ENCODE results near the gene C14orf93.

C14orf93 gene

DNA sequence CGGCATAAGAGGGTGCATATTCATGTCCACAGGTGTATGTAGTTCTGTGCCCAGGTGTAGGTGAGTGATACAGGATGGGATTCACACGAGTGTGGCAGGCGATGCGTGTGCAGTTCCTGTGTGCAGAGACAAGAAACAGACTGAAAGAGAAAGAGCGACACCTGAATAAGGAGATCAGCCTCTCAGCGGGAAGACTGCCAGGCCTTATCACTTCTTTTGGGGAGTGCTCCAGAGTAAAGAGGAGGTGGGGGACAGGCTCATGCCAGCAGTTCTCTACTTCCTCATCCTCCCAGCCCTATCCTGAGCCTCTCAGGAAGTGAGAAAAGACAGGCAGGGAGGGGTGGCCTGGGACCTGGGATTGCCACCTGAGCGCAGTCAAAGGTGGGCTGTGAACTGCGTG lies 34.9 kb upstream of the C14orf93 start:
- DNase-seq, result no peak

DNA sequence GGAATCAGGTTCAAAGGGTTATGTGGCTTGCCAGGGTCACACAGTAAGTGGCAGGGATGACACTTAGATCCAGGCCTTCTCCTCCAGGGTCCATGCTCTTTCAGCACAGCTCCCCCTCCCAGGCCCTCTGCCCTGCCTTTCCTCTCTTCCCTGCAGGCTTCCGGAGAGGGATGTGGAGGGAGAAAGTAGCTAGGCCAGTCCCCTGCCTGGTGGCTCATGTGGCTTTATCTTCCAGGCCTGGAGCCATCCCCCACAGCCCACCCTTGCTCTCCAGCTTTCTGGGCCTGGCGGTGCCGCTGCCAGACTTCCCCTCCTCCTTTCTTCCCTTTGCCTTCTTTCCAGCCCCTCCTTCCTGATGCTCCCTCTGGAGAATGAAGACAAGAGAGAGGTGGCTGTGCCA lies 33.8 kb upstream of the C14orf93 start:
- DNase-seq, result no peak

DNA sequence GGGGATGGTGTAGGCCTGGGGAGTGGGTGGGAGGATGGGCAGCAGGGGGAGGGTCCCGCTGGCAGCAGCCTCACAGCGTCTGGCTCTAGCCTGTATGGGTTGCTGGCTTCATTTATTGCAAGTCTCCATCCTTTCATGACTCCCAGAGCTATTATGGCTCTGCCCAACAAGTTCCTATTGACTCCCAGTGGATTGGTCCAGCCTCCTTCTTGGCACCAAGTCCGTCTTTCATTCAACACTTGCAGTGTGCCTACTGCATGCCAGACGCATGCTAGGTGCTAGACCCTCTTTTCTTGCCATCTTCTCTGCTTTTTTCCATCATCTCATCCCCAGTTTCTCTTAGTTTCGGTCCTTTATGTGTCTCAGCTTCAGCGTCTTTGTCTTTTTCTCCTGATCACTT lies 33.2 kb upstream of the C14orf93 start:
- no peak for DNase-seq

DNA sequence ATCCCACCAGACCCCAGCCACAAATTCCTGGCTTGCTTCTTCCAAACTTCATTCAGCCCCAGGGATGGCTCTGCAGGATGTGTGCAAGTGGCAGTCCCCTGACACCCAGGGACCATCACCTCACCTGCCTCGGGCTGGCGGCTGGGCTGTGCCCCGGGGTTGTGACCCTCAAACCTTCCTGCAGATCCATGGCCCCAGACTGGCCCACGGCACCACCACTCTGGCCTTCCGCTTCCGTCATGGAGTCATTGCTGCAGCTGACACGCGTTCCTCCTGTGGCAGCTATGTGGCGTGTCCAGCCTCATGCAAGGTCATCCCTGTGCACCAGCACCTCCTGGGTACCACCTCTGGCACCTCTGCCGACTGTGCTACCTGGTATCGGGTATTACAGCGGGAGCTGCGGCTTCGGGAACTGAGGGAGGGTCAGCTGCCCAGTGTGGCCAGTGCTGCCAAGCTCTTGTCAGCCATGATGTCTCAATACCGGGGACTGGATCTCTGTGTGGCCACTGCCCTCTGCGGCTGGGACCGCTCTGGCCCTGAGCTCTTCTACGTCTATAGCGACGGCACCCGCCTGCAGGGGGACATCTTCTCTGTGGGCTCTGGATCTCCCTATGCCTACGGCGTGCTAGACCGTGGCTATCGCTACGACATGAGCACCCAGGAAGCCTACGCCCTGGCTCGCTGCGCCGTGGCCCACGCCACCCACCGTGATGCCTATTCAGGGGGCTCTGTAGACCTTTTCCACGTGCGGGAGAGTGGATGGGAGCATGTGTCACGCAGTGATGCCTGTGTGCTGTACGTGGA lies 32.4 kb upstream of the C14orf93 start, which contains the start of gene PSMB11:
Gene PSMB11 (plus strand): TSS at position 51 of the 804 bp plus-strand sequence. CDS start 14 bp downstream, at position 65.
- DNase-seq, result no peak

DNA sequence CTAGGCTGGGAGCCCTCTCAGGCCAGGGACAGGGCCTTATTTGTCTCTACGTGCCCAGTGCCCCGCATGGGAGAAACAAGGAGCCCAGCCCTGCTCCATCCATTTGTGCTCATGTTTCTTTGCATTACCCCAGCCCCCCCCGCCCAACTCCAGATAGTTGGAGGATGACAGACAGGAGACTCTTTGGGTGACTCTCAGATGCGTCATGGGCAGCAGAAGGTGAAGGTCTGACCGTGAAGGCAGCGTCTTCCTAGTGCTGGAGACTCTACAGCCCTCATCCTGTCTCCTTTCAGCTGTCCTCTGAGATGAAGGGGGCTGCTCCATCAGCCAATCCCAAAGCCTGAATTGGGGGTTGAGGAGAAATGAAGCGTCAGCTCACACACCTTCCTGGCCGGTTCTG lies 31.8 kb upstream of the C14orf93 start:
- no peak for DNase-seq

DNA sequence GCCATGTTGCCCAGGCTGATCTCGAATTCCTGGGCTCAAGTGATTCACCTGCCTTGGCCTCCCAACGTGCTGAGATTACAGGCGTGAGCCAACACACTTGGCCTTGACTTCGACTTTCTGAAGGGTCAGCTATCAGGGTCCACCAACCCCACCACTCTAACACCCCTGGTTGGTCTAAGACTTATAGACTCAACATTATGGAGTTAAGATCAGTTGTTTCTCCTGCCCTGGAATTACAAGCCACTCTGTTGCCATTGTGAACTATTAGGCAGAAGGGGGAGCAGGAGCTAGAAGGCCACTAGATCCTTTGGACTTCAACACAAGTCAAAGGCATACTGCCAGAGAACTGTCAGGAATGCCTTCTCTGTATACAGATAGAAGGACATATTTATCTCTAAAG lies 30.2 kb upstream of the C14orf93 start:
- DNase-seq, result no peak

DNA sequence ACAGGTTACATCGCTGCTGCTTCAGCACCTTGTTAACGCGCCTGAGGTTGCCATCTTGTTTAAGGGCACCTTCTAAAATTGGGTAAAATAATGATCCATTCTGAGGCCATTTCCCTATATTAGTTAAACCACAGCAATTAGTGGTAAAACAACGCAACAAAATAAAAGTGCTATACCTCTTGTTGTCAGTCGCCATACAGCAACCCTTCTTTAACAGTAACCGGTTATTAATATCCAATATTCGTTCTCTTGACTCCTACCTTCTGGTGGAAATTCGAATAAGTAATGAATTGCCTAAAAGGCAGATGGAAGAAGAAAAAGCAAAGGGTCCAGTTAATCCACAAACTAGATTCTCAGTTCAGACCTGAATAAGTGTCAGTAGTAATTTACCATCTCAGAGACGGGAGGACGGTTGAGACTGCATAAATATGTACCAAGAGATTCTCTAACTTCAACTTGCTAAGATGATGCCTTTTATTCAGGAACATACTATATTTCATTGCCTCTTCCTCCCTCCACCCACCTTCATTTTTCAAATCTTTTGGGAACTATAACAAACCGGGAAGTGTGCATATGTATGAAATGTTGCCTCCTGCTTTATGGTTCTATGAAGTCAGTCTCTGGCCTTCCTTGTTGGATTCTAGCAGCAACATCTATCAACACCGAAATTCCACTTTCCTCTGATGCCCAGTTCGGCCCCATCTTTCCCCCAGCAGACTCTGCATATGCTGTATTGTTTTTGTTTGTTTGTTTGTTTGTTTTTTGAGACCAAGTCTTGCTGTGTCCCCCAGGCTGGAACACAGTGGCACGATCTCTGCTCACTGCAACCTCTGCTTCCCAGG lies 25.6 kb upstream of the C14orf93 start:
- DNase-seq, result no peak

DNA sequence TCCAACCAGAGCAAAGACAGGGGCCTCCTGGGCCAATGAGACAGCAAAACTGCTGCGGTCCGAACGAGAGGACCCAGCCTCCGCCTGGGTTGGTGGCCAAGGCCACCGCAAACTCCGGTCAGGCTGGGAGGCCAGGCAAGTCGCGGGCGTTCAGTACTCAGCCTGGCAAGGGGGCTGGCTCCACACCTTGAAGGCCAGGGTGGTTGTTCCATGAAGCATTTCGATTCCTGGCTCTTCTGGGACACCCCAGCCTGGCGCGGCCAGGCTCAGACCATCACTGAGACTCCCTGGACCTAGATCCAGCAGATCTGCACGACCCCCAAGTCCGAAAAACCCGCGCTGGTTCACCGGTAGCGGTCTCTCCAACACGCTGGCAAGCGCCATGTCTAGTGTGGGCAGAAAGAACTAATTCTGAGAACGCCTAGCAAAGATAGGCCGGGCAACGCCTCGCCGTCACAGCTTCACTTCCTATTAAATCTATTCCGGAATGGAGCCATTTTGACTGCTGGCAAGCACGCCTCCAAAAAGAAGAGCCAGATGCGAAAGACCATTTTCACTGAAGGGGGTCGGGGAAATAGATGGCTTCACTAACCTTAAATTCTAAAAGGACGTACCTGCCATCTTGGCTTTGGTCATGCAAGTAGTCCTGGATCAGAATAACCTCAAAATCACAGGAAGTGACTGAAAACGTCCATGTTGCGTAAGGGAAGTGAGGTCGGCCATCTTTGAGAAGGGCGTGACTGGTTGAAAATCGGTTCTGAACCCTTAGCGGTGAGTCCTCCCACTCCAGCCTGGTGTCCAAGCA lies 24.8 kb upstream of the C14orf93 start, which contains the start of gene PSMB5:
Gene PSMB5 (minus strand): TSS at position 403 of the 805 bp plus-strand sequence. CDS start 19 bp downstream, at position 384.
- no peak for DNase-seq

DNA sequence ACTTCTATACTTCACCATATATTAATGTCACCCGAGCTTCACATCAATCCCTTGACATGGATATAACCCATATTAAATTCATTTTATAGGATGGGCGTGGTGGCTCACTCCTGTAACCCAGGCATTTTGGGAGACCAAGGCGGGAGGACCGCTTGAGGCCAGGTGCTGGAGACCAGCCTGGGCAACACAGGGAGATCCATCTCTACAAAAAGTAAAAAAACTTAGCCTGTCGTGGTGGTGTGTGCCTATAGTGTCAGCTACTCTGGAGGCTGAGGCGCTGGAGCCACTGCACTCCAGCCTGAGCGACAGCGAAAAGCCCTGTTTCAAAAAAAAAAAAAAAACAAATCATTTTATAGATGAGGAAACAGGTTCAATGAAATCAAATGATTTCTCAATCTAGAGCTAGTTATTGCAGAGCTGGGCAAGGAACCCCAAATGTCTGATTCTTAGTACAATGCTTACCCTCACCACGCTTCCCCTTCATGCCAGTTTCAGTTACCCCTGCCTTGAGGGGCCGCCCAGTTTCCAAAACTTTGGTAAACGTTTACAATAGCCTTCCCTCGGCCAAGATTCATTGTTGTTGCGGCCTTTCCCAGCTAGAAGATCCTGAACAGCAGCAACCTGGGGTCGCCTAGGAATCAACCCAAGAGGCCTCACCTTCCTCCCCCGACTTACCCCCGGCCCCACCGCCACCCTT lies 24.0 kb upstream of the C14orf93 start:
- DNase-seq, result no peak

DNA sequence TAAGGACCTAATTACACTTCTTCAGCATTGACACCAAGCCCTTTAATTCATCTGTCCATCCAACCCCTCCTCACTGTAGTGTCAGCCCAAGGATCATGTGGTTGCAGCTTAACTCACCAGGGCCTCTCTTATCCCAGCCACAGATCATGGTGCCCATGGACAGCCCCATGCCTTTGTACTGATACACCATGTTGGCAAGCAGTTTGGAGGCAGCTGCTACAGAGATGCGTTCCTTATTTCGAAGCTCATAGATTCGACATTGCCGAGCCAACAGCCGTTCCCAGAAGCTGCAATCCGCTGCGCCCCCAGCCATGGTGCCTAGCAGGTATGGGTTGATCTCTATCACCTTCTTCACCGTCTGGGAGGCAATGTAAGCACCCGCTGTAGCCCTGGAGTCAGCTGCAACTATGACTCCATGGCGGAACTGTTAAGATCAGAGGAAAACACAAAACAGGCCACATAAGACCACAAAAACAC lies 23.3 kb upstream of the C14orf93 start:
- DNase-seq, result no peak

DNA sequence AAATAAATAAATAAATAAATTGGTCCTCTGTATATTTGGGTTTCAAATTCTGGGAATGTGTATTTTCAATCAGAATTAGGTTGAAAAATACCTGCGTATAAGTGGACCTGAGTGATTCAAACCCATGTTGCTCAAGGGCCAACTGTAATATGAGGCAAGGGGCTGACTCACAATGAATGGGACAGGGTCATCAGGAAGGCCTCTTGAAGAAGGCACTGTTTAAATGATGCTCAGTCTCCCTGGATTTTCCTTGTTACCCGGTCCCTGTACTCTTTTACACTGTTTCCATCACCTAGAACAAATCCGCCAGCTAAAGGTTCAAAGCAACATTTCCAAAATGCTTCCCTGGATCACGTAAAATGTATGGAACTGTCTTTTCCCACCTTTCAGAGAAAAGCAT lies 21.0 kb upstream of the C14orf93 start:
- no peak for DNase-seq

DNA sequence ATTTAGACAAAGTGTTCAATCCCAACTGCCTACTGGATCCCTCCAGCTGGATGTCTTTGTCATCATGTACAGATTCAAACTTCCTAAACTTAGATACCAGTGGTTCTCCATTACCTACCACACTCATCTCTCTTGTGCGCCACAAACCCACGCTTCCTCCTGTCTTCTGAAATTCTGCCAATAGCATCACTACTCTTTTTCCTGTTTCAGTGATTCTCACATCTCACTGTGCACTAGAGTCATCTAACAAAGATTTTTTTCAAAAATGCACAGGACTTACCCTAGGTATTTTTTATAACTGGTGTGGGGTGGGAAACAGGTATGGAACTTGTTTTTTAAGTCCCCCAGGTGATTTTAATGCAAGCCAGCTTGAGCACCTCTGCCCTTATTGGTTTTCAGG lies 18.9 kb upstream of the C14orf93 start:
- DNase-seq, result no peak

DNA sequence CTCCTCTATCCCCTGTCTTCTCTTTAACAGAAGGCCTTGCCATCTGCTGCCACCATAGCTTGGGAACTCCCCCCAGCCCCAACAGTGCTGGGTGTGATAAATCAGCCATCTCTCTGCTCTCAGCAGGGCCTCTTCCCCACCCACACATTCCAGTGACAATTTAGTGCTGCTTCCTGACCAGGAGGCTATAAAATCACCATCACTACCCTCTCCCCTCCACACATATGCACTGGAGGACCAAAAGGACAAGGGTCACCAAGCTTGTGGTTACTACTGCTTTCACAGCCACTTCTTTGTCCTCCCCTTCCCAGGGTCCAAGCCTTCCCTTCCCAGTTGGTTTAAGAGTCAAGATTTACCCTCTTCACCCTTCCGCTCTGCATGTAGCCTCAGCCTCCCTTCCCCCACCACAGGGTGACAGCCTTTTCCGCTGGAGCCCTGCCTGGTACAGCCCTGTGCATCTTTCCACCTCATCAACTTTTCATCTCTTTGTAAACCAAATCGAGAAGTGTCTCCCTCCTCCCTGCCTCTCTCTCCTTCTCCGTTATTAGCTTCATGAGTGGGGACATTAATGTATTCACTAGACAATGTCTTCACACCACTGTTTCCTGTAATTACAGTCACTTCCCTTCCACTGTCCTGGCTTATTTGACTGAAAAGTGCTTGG lies 15.3 kb upstream of the C14orf93 start:
- no peak for DNase-seq

DNA sequence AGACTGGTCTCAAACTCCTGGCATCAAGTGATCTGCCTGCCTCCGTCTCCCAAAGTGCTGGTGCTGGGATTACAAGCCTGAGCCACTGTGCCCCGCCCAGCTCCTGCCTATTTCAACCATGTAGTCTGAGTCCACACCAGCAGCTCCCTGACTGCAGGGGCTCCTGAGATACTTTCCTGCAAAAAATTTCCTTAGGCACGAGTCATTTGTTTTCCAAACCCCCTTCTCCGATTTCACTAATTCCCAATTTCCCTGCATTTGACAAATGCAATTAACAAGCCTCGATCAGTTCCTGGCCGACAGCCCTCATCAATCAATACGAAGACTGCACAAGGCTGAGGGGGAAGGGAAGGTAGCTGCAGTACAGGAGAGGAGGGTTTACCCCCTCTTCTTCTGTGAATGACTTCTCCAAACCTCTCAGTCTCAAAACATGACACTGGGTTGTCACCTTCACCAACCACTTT lies 14.7 kb upstream of the C14orf93 start:
- DNase-seq, result no peak

DNA sequence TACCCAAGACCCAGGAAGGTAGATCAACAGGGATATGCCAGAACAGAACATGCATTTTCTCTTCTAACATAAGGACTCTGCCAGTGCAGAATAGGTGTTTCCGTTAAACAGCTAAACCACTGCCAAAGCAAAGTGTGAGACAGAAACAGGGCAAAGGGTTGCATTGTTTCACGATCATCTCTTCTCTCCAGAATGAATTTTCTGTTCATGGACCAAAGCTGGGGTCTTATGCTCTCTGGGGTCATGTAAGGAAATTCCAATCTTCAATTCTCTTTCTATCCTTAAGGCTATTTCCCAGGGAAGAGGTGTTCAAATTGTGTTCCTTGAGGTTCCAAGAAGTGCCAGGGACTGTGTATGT lies 13.8 kb upstream of the C14orf93 start:
- DNase-seq, result no peak

DNA sequence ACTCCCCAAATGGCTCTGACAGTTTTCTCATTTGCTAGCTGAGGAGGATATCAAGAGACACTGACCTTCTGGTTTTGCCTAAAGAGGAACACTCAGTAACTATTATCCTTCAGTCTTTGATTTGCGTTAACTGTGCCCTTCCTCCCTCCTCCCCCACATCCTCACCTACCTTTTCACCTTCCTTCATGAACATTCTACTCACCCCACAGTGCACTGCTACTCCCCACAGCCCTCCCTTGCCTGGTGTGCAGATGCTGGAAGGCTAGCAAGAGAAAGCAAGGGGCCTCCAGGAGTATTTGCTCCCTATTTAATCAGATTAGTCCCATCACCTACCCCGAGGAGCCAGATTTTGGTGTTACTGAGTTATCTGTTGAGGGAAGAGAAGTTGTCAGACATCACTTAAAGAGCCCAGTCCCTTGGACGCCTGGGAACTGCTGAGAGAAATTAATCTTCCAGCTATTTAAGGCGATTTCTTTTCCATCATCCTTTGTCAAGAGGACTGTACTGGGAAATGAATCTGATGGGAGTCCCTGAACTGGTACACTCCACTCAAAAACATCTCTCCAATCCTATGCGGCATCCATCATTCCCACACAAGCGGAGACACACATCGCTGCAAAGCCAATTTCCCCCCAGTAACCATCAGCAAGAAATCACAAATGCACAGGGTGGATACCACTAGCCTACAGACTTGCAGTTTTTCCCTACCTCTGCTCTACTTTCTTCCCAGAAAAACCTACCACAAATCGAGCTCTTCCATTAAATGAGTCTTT lies 13.3 kb upstream of the C14orf93 start:
- no peak for DNase-seq

DNA sequence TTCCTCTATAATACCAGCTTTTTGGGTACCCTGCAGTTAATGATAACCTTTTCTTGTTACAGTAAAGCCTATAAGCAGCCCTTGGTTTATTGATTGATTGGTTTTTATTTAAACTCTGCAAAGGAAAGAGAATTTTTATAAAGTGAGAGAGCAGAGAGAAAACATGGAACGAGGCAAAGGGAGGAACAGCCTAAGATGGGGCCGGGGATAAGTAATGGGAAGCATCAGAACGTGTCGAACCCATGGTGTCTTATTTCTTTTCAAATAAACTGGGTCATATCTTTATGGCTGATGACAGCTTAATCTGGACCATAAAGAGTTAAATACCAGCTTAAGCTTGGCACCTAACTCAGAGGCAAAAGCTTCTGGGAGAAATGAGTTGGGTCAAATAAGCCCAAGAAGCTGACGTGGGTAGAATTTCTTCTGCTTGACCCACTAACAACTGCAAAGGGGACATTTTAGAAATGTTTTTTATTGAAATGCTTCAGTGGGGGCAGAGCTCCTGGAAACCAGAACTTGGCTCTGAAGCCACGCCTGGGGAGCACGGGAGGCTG lies 12.0 kb upstream of the C14orf93 start:
- DNase-seq, result no peak

DNA sequence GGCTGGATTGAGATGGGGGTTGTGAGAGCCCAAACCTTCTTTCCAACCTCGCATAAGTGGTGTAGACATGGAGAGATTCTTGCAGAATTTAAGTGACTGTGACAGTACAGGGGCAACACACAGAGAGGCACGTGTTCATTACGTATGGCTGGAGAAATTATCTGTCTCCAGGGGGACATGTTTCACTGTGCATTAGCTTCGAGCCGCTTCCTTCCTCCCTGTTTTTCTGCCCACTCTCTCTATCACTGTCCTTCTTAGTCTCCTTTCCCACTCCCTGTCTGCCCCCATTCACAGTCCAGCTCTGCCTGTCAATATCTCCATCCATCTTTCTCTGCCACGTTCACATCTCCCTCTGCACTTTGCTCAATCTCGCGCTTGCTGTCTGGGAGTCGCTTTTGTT lies 11.5 kb upstream of the C14orf93 start:
- no peak for DNase-seq

DNA sequence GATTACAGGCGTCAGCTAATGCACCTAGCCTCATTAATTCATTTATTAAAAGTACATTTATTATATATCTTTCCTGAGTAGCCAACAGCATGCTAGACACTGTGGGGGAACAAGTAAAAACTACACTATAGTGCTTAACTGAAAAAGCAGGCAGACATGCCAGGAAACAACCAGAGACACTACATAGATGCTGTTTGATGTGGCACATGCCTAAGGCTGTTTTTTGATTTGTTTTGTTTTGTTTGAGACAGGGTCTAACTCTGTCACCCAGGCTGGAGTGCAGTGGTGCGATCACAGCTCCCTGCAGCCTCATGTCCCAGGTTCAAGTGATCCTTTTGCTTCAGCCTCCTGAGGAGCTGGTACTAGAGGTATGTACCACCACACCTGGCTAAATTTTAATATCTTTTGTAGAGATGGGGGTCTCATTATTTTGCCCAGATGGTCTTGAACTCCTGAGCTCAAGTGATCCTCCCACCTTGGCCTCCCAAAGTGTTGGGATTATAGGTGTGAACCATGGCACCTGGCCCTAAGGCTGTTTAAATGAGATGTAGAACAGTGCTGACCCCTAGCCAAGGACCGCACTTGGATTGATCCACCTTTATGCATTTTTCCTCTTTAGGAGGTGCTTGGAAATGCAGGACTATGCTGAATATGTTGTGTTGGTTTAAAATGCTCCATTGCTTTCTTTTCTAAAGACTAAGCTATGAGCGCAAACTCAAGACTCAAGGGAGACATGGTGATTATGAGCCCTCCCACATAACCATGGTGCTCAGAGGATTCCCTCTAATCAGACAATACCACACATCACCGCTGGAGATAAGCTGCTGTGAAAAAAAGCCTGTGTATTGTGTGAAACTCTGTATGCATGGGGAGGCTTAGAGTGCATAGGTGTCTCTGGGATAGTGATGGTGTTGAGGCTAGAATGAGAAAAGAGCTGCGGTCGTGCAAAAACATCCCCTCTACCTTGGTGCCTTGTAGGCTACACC lies 10.5 kb upstream of the C14orf93 start:
- no peak for DNase-seq

Data from NCI-H146 (cell line).